ENCODE data around the gene MOB3A. TPM values are rescaled to one million over a fixed set of nuclear protein-coding genes. Genes with fewer than 3 reads are reported as not detected.

MOB3A gene
- total RNA-seq, 1 donor from 2014 or later = 66.0 TPM

DNA sequence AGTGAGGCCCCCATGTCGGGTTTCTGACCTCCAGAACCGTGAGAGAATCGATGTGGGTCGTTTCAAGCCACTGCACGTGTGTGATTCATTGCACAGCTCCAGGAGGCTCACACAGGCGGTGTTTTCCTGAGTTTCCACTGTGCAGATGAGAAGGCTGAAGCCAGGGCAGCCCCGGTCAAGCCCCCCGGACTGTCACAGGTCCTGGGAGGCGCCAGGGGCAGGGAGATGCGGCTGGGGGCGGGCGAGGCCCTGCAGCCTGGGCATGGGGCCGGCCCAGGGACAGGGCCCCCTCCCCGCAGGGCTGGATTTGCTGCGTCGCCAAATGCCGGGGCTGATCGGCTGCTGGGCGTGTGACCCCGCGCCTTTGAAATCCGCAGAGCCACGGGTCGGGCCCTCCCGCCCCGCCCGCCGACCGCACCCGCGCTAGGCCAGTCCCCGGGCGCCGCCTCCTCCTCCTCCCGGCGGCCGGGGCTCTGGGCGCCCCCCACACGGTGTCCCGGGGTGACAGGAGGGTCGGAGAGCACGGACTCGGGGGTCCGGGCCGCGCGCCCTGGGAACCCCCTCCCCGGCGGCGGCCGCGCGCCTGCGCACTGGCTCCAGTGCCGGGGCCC, 35.1 kb downstream of the MOB3A start:
- Mint-ChIP-seq H3K36me3 (ENCODE audit: unreplicated experiment) (no peaks in the 10 kb centered on the region), H3K4me1 (ENCODE audit: low read depth, unreplicated experiment) (peaks cover 11% of the 10 kb centered on the region), H3K27me3 (ENCODE audit: unreplicated experiment) (peaks cover 15% of the 10 kb centered on the region), H3K4me3 (ENCODE audit: unreplicated experiment) (peak overlapping the region; percentile 93), H3K27ac (ENCODE audit: unreplicated experiment) (peak overlapping the region; percentile 97), H3K9me3 (ENCODE audit: unreplicated experiment) (peaks cover 9% of the 10 kb centered on the region)
- DNase-seq = peak; percentile 68
- TF ChIP-seq, protein P1, sequence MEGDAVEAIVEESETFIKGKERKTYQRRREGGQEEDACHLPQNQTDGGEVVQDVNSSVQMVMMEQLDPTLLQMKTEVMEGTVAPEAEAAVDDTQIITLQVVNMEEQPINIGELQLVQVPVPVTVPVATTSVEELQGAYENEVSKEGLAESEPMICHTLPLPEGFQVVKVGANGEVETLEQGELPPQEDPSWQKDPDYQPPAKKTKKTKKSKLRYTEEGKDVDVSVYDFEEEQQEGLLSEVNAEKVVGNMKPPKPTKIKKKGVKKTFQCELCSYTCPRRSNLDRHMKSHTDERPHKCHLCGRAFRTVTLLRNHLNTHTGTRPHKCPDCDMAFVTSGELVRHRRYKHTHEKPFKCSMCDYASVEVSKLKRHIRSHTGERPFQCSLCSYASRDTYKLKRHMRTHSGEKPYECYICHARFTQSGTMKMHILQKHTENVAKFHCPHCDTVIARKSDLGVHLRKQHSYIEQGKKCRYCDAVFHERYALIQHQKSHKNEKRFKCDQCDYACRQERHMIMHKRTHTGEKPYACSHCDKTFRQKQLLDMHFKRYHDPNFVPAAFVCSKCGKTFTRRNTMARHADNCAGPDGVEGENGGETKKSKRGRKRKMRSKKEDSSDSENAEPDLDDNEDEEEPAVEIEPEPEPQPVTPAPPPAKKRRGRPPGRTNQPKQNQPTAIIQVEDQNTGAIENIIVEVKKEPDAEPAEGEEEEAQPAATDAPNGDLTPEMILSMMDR (IDR thresholded peaks at IDR 0.05; ENCODE audit: partially characterized antibody, unreplicated experiment) = no peak

DNA sequence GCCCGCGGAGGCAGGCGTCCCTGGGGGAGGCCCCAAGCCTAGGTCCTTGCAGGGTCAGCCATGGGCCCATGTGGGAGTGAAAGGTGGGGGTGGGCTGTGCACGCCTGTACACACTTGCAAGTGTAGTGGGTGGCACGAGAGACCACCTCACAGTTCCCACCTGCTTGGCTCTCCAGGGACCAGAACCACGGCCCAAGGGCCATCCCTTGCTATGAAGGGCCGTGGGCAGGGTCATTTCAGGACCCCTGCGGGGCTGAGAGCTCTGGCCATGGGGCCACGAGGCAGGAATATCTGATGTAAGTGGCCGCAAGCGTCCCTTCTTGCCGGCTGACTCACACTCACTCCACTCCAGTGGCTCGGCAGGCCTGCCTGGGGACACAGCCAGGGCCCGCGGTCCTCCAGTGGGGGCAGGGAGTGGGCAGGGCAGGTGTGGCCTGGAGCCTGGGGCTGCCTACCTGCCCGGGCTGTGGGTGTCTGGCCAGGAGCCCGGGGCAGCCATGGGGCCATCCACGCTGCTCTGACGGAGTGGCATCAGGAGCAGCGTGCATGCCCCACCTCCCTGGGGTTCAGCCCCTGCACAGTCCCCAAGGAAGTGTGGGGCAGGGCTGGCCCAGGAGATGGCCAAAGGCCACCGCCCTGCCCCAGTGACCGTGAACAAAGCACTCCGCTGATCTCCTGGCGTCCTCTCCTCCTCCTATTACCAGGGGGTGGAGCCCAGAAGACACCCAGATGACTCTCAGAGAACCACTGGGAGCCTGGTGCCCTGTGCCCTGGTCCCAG, 36.5 kb downstream of the MOB3A start:
- Mint-ChIP-seq H3K9me3 (ENCODE audit: unreplicated experiment) (peaks cover 6% of the 10 kb centered on the region), H3K27ac (ENCODE audit: unreplicated experiment) (peak overlapping the region; percentile 97), H3K27me3 (ENCODE audit: unreplicated experiment) (peaks cover 15% of the 10 kb centered on the region), H3K4me1 (ENCODE audit: low read depth, unreplicated experiment) (peaks cover 9% of the 10 kb centered on the region), H3K4me3 (ENCODE audit: unreplicated experiment) (peak overlapping the region; percentile 93), H3K36me3 (ENCODE audit: unreplicated experiment) (no peaks in the 10 kb centered on the region)
- TF ChIP-seq, protein P1 (IDR thresholded peaks at IDR 0.05; ENCODE audit: partially characterized antibody, unreplicated experiment) = no peak
- DNase-seq = peak; percentile 51

DNA sequence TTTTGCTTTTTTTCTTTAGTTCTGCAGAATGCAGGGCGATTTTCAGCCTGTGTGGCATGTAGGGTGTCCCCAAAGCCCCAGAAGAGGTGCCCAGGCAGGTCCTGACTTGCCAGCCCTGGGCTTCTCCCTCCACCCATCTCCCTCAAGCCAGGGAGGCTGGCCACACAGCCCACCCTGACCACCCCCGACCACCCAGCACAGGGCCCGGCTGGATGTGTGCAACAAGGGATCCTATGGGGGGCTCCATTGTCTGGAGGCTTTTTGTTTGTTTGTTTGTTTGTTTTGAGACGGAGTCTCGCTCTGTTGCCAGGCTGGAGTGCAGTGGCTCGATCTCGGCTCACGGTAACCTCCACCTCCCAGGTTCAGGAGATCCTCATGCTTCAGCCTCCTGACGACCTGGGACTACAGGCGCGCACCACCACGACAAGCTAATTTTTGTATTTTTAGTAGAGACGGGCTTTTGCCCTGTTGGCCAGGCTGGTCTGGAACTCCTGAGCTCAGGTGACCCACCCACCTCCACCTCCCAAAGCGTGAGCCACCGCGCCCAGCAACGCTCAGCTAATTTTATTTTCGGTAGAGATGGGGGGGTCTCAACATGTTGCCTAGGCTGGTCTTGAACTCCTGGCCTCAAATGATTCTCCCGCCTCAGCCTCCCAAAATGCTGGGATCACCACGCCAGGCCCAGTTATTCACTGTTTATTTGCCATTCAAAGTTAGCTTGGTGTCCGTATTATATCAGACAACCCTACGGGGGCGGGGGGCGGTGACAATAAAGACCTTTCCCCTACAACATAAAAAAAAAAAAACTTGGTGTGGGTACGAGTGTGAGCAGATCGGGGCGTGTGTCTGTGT, 37.3 kb downstream of the MOB3A start:
- DNase-seq = no peak
- TF ChIP-seq, protein P1 (IDR thresholded peaks at IDR 0.05; ENCODE audit: partially characterized antibody, unreplicated experiment) = no peak
- peaks cover 6% of the 10 kb centered on the region for H3K9me3 Mint-ChIP-seq (ENCODE audit: unreplicated experiment)
- no peak overlapping the region for H3K4me3 Mint-ChIP-seq (ENCODE audit: unreplicated experiment)
- peak overlapping the region; percentile 48 for H3K27ac Mint-ChIP-seq (ENCODE audit: unreplicated experiment)
- H3K27me3 Mint-ChIP-seq (ENCODE audit: unreplicated experiment) = peaks cover 15% of the 10 kb centered on the region
- H3K4me1 Mint-ChIP-seq (ENCODE audit: low read depth, unreplicated experiment) = peaks cover 8% of the 10 kb centered on the region
- H3K36me3 Mint-ChIP-seq (ENCODE audit: unreplicated experiment) = no peaks in the 10 kb centered on the region

DNA sequence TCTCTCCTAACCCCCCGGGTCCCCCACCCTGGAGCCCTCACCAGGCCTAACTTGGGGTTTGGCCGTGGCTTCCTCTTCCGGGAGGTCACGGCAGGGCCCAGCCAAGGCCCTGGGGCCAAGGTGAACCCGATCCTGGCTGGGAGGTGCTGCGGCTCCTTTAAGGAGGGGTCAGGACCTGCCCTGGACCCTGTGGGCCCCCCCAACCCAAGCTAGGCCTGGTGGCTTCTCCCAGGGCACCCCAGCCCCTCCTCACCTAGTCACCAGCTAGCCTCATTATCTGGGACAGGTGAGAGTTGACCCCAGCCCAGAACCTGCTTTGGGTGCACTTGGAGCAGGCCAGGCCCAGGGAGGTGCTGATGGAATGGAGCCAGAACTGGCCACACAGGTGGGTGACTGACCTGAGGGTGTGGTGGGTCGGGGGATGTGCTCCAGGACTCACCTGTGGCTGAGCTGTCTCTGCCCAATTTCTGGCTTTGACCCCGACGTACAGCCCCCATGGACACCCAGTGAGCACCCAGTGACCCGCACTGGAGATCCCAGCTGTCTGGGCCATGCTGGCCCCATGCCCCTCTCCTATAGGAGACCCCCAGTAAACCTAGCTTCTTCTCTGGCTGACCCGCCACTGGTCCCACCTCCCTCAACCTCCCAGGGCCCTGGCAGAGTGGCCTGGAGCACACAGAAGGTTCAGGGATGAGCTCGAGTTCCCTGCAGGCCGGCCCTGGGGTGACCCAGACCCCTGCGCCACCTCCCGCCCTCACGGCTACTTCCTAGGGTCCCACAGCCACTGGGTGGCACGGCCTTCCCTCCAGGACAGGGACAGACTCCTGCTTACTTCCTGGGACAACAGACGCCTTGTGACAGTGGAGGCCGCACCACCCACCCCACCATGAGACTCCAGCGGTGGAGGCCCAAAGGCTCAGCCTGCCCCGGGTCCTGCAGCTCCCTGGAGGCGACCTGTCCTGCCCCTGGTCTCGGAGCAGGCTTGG, 38.3 kb downstream of the MOB3A start:
- no peak for DNase-seq
- Mint-ChIP-seq H3K27me3 (ENCODE audit: unreplicated experiment) (peaks cover 15% of the 10 kb centered on the region), H3K4me3 (ENCODE audit: unreplicated experiment) (no peak overlapping the region), H3K36me3 (ENCODE audit: unreplicated experiment) (no peaks in the 10 kb centered on the region), H3K4me1 (ENCODE audit: low read depth, unreplicated experiment) (peaks cover 8% of the 10 kb centered on the region), H3K9me3 (ENCODE audit: unreplicated experiment) (peaks cover 5% of the 10 kb centered on the region), H3K27ac (ENCODE audit: unreplicated experiment) (no peak overlapping the region)
- TF ChIP-seq, protein P1 (IDR thresholded peaks at IDR 0.05; ENCODE audit: partially characterized antibody, unreplicated experiment) = no peak
